B cell (primary cell): ENCODE measurements around the gene SINHCAF. TPM values are rescaled to one million over a fixed set of nuclear protein-coding genes. Genes with fewer than 3 reads are reported as not detected.

ENCODE experiments used
- ATAC-seq: fragments of 200-7000 bp; cut with Tn5 transposase; one replicate; pipeline ENCODE4 v1.10.0; 2021; ENCODE audit warnings: low read depth, mild to moderate bottlenecking, moderate number of reproducible peaks, moderate library complexity
- CTCF ChIA-PET: fragments of 350-600 bp; sonication (Branson Sonifier 250); formaldehyde crosslinking; loops from one replicate; lab custom pipeline; 2021; ENCODE audit warnings: antibody characterized with exemption, inconsistent platforms; lab: Charles Lee
- POLR2A ChIA-PET: fragments of 350-600 bp; sonication (Branson Sonifier 250); formaldehyde crosslinking; loops from one replicate; lab custom pipeline; 2021; ENCODE audit warnings: antibody characterized with exemption; lab: Charles Lee
- DNase-seq: peaks from one replicate; pipeline ENCODE4 v3.0.0; 2013
- H2AFZ ChIP-seq: 2 replicates; pipeline ENCODE4 v1.6.1; 2012; ENCODE audit warnings: mild to moderate bottlenecking, low read depth, low read length; ENCODE audit not compliant: insufficient read depth, poor library complexity, severe bottlenecking
- H3K27ac ChIP-seq, 2 donors: 1 replicate in 1 of 2; 2 replicates in 1 of 2; pipeline ENCODE4 v1.5.1; 2012 to 2013; ENCODE audit warnings: low read length in 2 of 2, mild to moderate bottlenecking in 2 of 2, moderate library complexity in 1 of 2
- H3K27me3 ChIP-seq, 4 experiments: fragments of 200-600 bp in 1 of 4; sonication (generic) in 1 of 4; replicated peaks in 1 of 4; 1 replicate in 2 of 4; 2 replicates in 2 of 4; pipeline versions ENCODE4 v1.6.1 to v1.7.0; 2013 to 2016; ENCODE audit warnings: low read length in 3 of 4, mild to moderate bottlenecking in 2 of 4, mixed read lengths in 1 of 4, moderate library complexity in 1 of 4; ENCODE audit not compliant: insufficient read depth in 4 of 4, control insufficient read depth in 3 of 4; ENCODE audit errors: control extremely low read depth in 1 of 4
- H3K36me3 ChIP-seq, 2 experiments: replicated peaks in 1 of 2; 1 replicate in 1 of 2; 2 replicates in 1 of 2; pipeline versions ENCODE4 v1.6.1 to v1.7.1; 2013; ENCODE audit warnings: low read length in 1 of 2; ENCODE audit not compliant: insufficient read depth in 2 of 2, control insufficient read depth in 1 of 2; ENCODE audit errors: control extremely low read depth in 1 of 2, extremely low read depth in 1 of 2
- H3K4me1 ChIP-seq, 2 donors: fragments of 200-600 bp in 1 of 2; sonication (generic) in 1 of 2; 1 replicate in 1 of 2; 2 replicates in 1 of 2; pipeline versions ENCODE4 v1.5.1 to v1.6.1; 2013 to 2017; ENCODE audit warnings: low read length in 2 of 2; ENCODE audit not compliant: control insufficient read depth in 2 of 2, insufficient read depth in 2 of 2
- H3K4me2 ChIP-seq: replicated peaks from 2 replicates; pipeline ENCODE3; 2012; ENCODE audit warnings: mild to moderate bottlenecking, low read depth, low read length; ENCODE audit not compliant: poor library complexity, severe bottlenecking
- H3K4me3 ChIP-seq, 5 experiments: fragments of 200-600 bp in 1 of 5; sonication (generic) in 1 of 5; 1 replicate in 3 of 5; 2 replicates in 2 of 5; pipeline versions ENCODE4 v1.5.1 to v1.7.0; 2011 to 2016; ENCODE audit warnings: low read length in 4 of 5, mild to moderate bottlenecking in 4 of 5, low read depth in 2 of 5, control low read depth in 1 of 5, moderate library complexity in 1 of 5; ENCODE audit not compliant: insufficient read depth in 1 of 5; ENCODE audit errors: control extremely low read depth in 1 of 5, extremely low read depth in 1 of 5
- H3K79me2 ChIP-seq: fragments of 200-600 bp; sonication (generic); one replicate; pipeline ENCODE4 v1.6.0; 2016; ENCODE audit warnings: low read length; ENCODE audit not compliant: control insufficient read depth, insufficient read depth
- H3K9ac ChIP-seq: fragments of 200-600 bp; sonication (generic); 2 replicates; pipeline ENCODE4 v1.6.1; 2017; ENCODE audit warnings: mild to moderate bottlenecking, low read length, moderate library complexity
- H3K9me3 ChIP-seq, 3 donors: one replicate each; pipeline versions ENCODE4 v1.6.1 to v1.7.1; 2013; ENCODE audit warnings: low read length in 2 of 3; ENCODE audit not compliant: control insufficient read depth in 2 of 3, insufficient read depth in 1 of 3; ENCODE audit errors: control extremely low read depth in 1 of 3
- H4K20me1 ChIP-seq: 2 replicates; pipeline ENCODE4 v1.6.0; 2012; ENCODE audit warnings: mild to moderate bottlenecking, low read length; ENCODE audit not compliant: insufficient read depth, control insufficient read depth, poor library complexity, severe bottlenecking
- H3K27ac Mint-ChIP-seq: one replicate; pipeline ENCODE4 v1.8.0; 2021; ENCODE audit warnings: mixed read lengths
- H3K27me3 Mint-ChIP-seq: one replicate; pipeline ENCODE4 v1.8.0; 2021; ENCODE audit warnings: mixed read lengths
- H3K4me1 Mint-ChIP-seq: one replicate; pipeline ENCODE4 v1.8.0; 2021; ENCODE audit warnings: mixed read lengths
- H3K4me3 Mint-ChIP-seq: one replicate; pipeline ENCODE4 v1.8.0; 2021; ENCODE audit warnings: mixed read lengths
- H3K9me3 Mint-ChIP-seq: one replicate; pipeline ENCODE4 v1.8.0; 2022; ENCODE audit warnings: mixed read lengths; ENCODE audit not compliant: insufficient read depth
- EZH2 ChIP-seq: IDR thresholded peaks from 2 replicates; pipeline ENCODE4 v1.6.1; 2012; ENCODE audit warnings: borderline replicate concordance, low read depth, mild to moderate bottlenecking, moderate library complexity, low read length; ENCODE audit not compliant: insufficient read depth, poor library complexity, severe bottlenecking
- WGBS: methylation state at CpG from one replicate; pipeline ENCODE4 v1.1.5; 2013; ENCODE audit warnings: missing lambda C conversion rate; ENCODE audit not compliant: insufficient coverage; 5-methylcytosine and 5-hydroxymethylcytosine counted together
- intact Hi-C: fragments of 100-400 bp; cut with micrococcal nuclease; formaldehyde crosslinking; loops from one replicate; pipeline ENCODE4 v1.10.0; 2022
- polyA plus RNA-seq: library from polyadenylated mRNA; depleted of rRNA; stranded (reverse); fragments of >200 nt; gene quantifications from 2 replicates; pipeline ENCODE4 v1.2.3, GENCODE V29; 2012
- small RNA-seq: library from RNA; depleted of rRNA; stranded (forward); fragments of <200 nt; gene quantifications from one replicate; pipeline ENCODE3, GENCODE V24; 2012; ENCODE audit warnings: low replicate concordance, low read depth; ENCODE audit not compliant: insufficient read length
- total RNA-seq, 2 donors: library from RNA; stranded (reverse); fragments of 120-200 nt in 1 of 2; gene quantifications; 1 replicate in 1 of 2; 2 replicates in 1 of 2; pipeline versions ENCODE4 v1.2.3 to v1.2.4, GENCODE V29; 2013 to 2022
- TF ChIP-seq, protein P1 (sequence below): fragments of 200-600 bp; IDR thresholded peaks from one replicate; pipeline ENCODE4 v1.8.0; 2022; ENCODE audit warnings: antibody characterized with exemption, mild to moderate bottlenecking

Gene SINHCAF
- total and polyA plus RNA-seq, 2 donors (not counting 1 experiment from before 2014, with no cell fraction given), result 43.5 to 129 TPM

DNA sequence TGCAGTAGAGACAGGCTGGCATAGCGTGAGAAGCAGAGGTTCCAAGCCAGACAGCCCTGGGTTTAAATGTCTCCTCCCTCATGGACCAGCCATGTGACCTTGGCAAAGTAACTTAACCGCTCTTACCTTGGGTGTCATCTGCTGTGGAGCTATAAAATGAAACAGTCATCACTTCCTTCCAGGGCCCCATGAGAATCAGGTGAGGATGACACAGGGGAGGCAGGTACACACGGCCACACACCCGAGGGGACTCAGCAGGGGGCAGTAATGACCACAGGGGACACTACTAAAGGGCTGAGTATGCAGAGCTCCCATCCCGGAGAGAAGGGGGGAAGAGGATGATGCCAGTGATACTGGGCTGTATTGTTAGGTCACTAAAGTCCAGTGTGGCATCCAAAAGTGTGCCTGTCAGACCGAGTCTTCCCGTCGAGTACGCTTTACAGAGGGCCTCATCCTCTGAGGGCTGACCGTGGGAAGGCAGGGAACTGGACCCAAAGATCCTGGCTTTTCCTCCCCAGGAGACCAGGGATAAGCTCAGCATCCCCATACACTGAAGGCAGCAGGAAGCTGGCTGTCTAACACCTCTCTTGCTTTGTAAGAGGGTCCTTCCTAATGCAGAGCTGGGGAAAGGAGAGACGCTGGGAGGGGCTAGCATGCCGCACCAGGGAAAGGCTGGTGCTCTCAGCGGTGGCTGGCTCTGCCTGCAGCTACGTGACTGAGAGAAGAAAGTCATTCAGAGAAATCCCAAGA, 94.2 kb downstream of the SINHCAF start:
- peaks cover 21% of the 10 kb centered on the region for H3K27me3 Mint-ChIP-seq
- POLR2A ChIA-PET, result no interaction called here

More for the DNA sequence above, 94.2 kb downstream of the SINHCAF start:
- H3K79me2 ChIP-seq, result no peaks in the 10 kb centered on the region
- peaks cover 0 to 3% (median 1%) of the 10 kb centered on the region in 4 experiments for H3K27me3 ChIP-seq
- no peak overlapping the region for H3K27ac ChIP-seq
- ATAC-seq (no peak), DNase-seq (no peak)
- TF ChIP-seq, protein P1, sequence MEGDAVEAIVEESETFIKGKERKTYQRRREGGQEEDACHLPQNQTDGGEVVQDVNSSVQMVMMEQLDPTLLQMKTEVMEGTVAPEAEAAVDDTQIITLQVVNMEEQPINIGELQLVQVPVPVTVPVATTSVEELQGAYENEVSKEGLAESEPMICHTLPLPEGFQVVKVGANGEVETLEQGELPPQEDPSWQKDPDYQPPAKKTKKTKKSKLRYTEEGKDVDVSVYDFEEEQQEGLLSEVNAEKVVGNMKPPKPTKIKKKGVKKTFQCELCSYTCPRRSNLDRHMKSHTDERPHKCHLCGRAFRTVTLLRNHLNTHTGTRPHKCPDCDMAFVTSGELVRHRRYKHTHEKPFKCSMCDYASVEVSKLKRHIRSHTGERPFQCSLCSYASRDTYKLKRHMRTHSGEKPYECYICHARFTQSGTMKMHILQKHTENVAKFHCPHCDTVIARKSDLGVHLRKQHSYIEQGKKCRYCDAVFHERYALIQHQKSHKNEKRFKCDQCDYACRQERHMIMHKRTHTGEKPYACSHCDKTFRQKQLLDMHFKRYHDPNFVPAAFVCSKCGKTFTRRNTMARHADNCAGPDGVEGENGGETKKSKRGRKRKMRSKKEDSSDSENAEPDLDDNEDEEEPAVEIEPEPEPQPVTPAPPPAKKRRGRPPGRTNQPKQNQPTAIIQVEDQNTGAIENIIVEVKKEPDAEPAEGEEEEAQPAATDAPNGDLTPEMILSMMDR, result no peak
- TF ChIP-seq EZH2, result no peak
- H2AFZ ChIP-seq, result no peak overlapping the region
- intact Hi-C loops, result no loop called here
- H3K4me1 ChIP-seq, result no peaks in the 10 kb centered on the region
- CTCF ChIA-PET, result interaction anchor here (0.6 to 0.7 kb wide), 2 partner anchors 9 to 384 kb away, joined by 3 read pairs; no protein-coding TSS in a partner anchor
- H3K4me1 Mint-ChIP-seq, result no peaks in the 10 kb centered on the region
- WGBS, result 91% methylated on average over 10 of the region's 14 CpGs
- no peak overlapping the region for H3K4me2 ChIP-seq
- H3K9me3 ChIP-seq, result peaks cover 0 to 14% (median 3%) of the 10 kb centered on the region in 3 donors
- no peak overlapping the region for H3K9ac ChIP-seq
- H3K4me3 ChIP-seq, result no peak overlapping the region
- no peak overlapping the region for H3K27ac Mint-ChIP-seq
- H3K9me3 Mint-ChIP-seq, result peaks cover 2% of the 10 kb centered on the region
- H3K4me3 Mint-ChIP-seq, result no peak overlapping the region
- no peaks in the 10 kb centered on the region for H4K20me1 ChIP-seq
- H3K36me3 ChIP-seq, result no peaks in the 10 kb centered on the region

Small RNA genes lying within 50 kb of the gene (small RNA-seq; reads per million reads assigned to genes)
- not detected for gene AC024940.4
- not detected for gene AC024940.5
- gene MREGP1, result not detected
- not detected for gene RF00026
